LNCaP clone FGC (cell line): ENCODE results near the gene OR2A2.
A peak's percentile ranks its signal among the peaks of the same experiment; 100 is the strongest.
"Not testable (repeated sequence)": the region's sequence is repeated elsewhere in the genome, so short reads cannot be mapped to it uniquely, and the experiment has no call there.

ENCODE experiments used
- DNase-seq: peaks from one replicate; pipeline ENCODE4 v3.0.0-alpha.2; 2011; ENCODE audit warnings: low read depth
- H3K4me3 ChIP-seq: 2 replicates; pipeline ENCODE4 v1.5.1; 2011; ENCODE audit warnings: mild to moderate bottlenecking, low read depth, low read length, control low read depth
- TF ChIP-seq, protein P1 (sequence below): IDR thresholded peaks from 2 replicates; pipeline ENCODE4 v1.5.1; 2012; ENCODE audit warnings: mild to moderate bottlenecking; ENCODE audit not compliant: control insufficient read depth, insufficient read depth; ENCODE audit errors: extremely low read depth

The OR2A2 gene

DNA sequence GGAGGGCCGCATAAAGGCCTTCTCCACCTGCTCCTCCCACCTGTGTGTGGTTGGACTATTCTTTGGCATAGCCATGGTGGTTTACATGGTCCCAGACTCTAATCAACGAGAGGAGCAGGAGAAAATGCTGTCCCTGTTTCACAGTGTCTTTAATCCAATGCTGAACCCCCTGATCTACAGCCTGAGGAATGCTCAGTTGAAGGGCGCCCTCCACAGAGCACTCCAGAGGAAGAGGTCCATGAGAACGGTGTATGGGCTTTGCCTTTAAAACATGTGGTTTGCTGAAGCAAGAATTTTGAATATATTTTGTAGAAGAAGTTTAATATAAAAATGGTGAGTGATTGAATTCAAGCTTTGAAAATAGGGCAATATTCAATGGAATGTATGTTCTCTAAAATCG is 889 bp downstream of the OR2A2 start:
- no peak overlapping the region for H3K4me3 ChIP-seq
- no peak for DNase-seq
- TF ChIP-seq, protein P1, sequence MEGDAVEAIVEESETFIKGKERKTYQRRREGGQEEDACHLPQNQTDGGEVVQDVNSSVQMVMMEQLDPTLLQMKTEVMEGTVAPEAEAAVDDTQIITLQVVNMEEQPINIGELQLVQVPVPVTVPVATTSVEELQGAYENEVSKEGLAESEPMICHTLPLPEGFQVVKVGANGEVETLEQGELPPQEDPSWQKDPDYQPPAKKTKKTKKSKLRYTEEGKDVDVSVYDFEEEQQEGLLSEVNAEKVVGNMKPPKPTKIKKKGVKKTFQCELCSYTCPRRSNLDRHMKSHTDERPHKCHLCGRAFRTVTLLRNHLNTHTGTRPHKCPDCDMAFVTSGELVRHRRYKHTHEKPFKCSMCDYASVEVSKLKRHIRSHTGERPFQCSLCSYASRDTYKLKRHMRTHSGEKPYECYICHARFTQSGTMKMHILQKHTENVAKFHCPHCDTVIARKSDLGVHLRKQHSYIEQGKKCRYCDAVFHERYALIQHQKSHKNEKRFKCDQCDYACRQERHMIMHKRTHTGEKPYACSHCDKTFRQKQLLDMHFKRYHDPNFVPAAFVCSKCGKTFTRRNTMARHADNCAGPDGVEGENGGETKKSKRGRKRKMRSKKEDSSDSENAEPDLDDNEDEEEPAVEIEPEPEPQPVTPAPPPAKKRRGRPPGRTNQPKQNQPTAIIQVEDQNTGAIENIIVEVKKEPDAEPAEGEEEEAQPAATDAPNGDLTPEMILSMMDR, result no peak

DNA sequence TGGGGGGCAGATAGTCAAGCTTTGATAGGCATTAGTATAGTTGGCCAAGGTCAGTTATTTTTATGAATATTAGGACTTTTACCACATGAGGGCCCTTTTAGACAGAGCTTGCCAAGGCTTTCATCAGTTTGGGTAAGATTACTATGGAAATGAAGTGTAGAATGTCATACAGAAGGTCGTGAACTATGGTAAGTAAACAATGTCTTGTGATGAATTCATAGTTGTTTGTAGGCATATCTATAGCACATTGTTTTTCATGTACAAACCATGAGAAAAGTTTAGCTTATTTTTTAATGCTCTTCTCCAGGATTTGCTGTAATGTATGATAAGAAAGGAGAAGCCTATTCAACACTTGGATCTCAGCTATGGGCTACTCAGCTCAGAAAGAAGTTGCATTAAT is 4.3 kb downstream of the OR2A2 start:
- H3K4me3 ChIP-seq, result no peak overlapping the region
- no peak for DNase-seq
- TF ChIP-seq, protein P1, result no peak

DNA sequence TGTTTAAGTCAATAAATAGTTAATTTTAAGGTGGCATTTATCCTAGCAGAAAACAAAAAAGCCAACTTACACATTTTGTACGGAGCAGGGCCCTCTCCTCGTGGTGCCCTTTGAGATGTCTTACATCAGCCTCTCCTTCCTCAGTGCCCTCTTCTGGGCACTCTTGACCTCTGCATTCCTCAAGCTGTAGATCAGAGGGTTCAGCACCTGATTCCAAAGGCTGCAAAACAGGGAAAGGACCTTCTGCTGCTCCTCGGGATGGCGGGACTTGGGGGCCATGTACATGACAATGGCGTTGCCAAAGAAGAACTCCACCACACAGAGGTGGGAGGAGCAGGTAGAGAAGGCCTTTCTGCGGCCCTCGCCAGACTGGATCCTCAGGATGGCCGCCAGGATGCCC is 9.0 kb downstream of the OR2A2 start:
- DNase-seq, result no peak
- no peak overlapping the region for H3K4me3 ChIP-seq
- TF ChIP-seq, protein P1, result 0 out of 2 replicates have a peak, but pooled peaks have one; percentile 13

DNA sequence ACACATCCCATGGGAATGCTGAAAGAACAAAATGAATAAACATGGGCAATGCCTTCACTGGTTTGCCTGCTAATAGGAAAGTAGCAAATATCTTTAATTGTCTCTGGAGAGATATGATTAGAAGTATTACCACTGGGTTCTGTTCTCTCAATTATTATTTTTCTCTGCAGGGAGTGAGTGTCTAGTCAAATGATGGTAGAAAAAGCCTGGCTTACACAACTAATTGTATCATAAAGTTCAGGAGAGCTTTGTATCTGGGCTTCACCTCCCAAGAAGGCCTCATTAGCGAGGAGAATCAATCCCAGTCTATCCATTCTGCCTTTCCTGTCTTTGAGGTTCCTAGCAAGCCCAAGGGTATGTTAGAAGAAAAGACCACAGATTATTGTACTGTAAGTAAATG is 13.5 kb downstream of the OR2A2 start, which contains the start of gene OR2A14:
TSS of gene OR2A14 (plus strand) at position 301 of the 400 bp plus-strand sequence. CDS start 5,937 bp downstream, outside the sequence.
- no peak within 1 kb of the TSS for H3K4me3 ChIP-seq
- TF ChIP-seq, protein P1, result no peak
- no peak for DNase-seq

DNA sequence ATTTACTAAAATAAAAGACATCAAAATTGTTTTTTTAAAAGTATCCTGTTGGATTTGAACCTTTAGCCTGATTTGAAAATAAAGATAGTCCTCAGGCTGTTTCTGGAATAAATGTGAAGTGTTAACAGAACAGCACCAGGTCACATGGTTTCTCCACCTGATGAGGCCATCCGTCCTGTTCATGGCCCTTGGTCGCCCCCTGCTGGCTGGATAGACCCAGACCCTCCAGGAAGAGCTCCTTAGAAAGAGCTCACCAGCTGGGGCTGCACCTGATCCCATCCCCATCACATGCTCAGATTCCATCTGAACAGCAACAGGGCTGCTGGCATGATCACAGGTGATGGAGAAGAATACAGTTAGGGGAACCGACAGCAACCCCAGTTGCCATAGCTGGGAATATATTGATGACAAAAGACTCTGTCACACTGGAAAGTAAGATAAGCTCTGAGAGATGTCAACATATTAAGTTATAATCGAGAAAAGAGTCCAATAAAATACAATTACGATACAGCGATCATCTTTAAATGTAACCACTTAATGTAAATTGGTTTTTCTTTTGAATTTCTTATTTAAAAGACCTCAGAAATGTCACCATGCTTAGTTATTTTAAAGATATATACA is 18.4 kb downstream of the OR2A2 start:
- no peak overlapping the region for H3K4me3 ChIP-seq
- TF ChIP-seq, protein P1, result peak; percentile 89
- peak; percentile 68 for DNase-seq

DNA sequence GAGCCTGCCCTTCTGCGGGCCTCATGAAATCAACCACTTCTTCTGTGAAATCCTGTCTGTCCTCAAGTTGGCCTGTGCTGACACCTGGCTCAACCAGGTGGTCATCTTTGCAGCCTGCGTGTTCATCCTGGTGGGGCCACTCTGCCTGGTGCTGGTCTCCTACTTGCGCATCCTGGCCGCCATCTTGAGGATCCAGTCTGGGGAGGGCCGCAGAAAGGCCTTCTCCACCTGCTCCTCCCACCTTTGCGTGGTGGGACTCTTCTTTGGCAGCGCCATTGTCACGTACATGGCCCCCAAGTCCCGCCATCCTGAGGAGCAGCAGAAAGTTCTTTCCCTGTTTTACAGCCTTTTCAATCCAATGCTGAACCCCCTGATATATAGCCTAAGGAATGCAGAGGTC is 20.2 kb downstream of the OR2A2 start:
- not testable (repeated sequence) for H3K4me3 ChIP-seq, DNase-seq

DNA sequence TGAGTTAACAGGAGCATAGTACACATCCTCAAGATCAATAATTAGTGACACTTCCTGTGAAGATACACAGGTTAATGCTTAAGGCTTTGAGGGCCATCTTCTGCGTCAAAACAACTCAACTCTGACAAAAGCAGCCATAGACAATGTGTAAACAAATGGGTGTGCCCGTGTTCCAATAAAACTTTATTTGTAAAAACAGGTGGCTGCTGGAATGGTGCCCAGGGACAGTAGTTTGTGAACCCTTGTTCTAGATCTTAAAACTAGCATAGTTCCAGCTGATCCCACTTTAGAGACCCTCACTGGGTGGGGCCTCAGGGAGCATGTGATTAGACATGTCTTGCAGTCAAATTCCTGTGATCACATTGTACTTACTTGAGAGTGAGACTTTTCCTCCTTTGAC is 21.3 kb downstream of the OR2A2 start:
- DNase-seq, result no peak
- TF ChIP-seq, protein P1, result no peak
- no peak overlapping the region for H3K4me3 ChIP-seq
